IPS DF 6.9 (cell line): ENCODE results near the gene NEDD4L.

ENCODE experiments used
- DNase-seq: peaks from one replicate; pipeline ENCODE4 v3.0.0-alpha.2; 2013; ENCODE audit warnings: low read depth, low spot score
- H3K27ac ChIP-seq: one replicate; pipeline ENCODE4 v1.5.1; 2013; ENCODE audit warnings: low read length, control low read depth
- H3K27me3 ChIP-seq: 2 replicates; pipeline ENCODE4 v1.6.1; 2013; ENCODE audit warnings: mild to moderate bottlenecking, low read length; ENCODE audit not compliant: control insufficient read depth, insufficient read depth
- H3K36me3 ChIP-seq: 2 replicates; pipeline ENCODE4 v1.6.1; 2013; ENCODE audit warnings: low read length; ENCODE audit not compliant: control insufficient read depth, insufficient read depth
- H3K4me1 ChIP-seq: 2 replicates; pipeline ENCODE4 v1.6.1; 2013; ENCODE audit warnings: low read length; ENCODE audit not compliant: control insufficient read depth, insufficient read depth
- H3K4me3 ChIP-seq: 2 replicates; pipeline ENCODE4 v1.5.1; 2013; ENCODE audit warnings: mild to moderate bottlenecking, low read length
- H3K9me3 ChIP-seq: 2 replicates; pipeline ENCODE4 v1.6.1; 2013; ENCODE audit warnings: low read length, inconsistent platforms; ENCODE audit not compliant: control insufficient read depth, insufficient read depth
- WGBS: extraction: QIAGEN DNeasy Blood & Tissue Kit; methylation state at CpG from one replicate; pipeline ENCODE4 v1.1.7; 2013; ENCODE audit warnings: mixed read lengths, missing lambda C conversion rate; ENCODE audit not compliant: insufficient read length, insufficient coverage; 5-methylcytosine and 5-hydroxymethylcytosine counted together

NEDD4L gene

DNA sequence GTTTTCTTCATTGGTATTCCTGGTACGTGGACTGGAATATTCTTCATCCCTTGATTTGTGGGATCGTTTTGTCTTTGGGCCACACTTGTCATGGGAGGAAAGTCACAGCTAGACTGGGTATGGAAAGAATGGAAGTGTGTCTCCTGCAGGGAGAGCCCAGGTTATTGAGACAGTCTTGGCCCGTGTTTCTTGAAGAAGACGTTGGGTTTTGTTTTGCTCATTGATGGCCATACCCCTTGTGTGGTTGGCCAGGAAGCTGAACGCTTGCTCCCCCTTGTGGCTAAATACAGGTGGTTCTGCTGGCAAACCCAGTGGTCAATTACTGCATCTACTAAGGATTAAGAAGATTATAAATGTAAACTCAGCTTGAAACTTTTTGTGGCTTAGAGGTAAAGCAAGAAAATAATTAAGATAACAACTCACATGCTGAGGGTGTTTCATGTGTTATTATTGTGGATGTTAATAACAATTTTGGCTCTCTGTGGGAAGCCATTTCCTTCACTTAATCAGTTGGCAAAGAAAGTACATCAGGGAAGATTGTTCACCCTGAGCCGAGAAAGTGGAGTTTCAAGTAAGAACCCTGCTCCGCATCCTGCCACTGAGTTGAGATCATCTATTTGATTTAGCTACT is 91.8 kb downstream of the NEDD4L start:
- no peaks in the 10 kb centered on the region for H3K36me3 ChIP-seq
- H3K27ac ChIP-seq, result no peak overlapping the region
- H3K4me3 ChIP-seq, result no peak overlapping the region
- WGBS, result no CpG with 5 or more reads among the region's 7 CpGs
- no peaks in the 10 kb centered on the region for H3K9me3 ChIP-seq
- no peaks in the 10 kb centered on the region for H3K27me3 ChIP-seq
- peak; percentile 58 for DNase-seq
- peaks cover 7% of the 10 kb centered on the region for H3K4me1 ChIP-seq

DNA sequence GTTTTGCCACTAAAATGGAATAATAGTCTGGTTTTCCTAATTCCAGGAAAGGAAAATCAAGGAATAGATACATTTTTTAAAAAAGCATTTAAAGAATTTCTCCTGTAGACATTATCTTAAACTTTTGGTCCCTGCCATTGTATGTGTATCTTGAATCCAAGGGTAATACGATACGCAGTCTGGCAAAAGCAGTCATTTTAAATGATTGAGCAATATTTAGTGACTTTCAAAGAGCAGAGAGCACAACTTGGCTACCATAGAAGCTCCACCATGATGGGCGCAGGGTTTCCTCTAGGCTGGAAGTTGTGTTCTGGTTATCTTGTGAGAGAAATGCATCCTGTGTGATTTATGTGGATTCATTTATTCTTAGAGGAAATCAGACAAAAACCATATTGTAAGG is 92.9 kb downstream of the NEDD4L start:
- peaks cover 7% of the 10 kb centered on the region for H3K4me1 ChIP-seq
- no peak for DNase-seq
- no peaks in the 10 kb centered on the region for H3K9me3 ChIP-seq
- H3K27ac ChIP-seq, result no peak overlapping the region
- no CpG with 5 or more reads among the region's 3 CpGs for WGBS
- no peak overlapping the region for H3K4me3 ChIP-seq
- H3K27me3 ChIP-seq, result no peaks in the 10 kb centered on the region
- H3K36me3 ChIP-seq, result no peaks in the 10 kb centered on the region

DNA sequence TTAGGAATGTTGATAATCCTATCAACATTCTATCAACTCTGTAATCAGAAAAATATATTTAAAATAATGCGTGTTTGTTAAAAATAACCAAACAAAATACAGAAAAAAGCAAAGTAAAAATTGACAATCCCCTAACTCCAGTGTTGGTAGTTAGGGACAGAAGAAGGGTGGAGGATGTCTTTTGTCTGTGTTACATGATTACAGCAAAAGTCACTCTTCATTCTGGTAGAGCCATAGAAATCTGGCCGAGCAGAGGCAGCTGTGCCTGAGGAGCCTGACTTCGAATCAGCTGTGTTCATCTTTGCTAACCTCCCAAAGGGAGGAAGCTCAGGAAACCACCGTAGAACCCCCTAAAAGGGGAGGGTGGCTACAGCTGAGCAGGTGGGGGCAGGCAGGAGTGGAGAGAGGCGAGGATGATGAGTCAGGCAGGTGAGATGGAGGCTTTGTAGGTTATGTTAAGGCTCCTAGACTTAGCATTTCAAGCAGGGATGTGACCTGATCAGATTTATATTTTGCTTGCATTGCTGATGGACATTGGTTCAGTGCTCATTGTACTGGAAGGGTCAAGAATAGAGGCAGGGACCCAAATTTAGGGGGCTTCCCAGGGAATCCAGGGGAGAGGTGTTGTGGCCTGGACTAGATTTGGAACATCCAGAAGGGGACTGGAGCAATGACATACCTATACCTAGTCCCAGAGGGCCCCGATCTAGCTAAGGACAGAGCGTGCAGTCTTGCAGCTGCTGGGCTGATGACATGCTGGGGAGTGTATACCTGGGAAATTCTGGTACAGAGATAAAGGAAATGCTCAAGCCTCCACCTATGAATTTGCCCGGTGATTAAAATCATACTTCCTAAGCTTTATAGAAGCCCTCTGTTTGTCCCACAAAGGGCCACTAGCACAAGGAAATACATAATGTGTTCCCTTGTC is 95.7 kb downstream of the NEDD4L start:
- Histone ChIP-seq H3K36me3 (no peaks in the 10 kb centered on the region), H3K4me1 (peaks cover 7% of the 10 kb centered on the region), H3K27ac (no peak overlapping the region), H3K27me3 (no peaks in the 10 kb centered on the region), H3K4me3 (no peak overlapping the region), H3K9me3 (no peaks in the 10 kb centered on the region)
- no CpG with 5 or more reads among the region's 8 CpGs for WGBS
- no peak for DNase-seq

DNA sequence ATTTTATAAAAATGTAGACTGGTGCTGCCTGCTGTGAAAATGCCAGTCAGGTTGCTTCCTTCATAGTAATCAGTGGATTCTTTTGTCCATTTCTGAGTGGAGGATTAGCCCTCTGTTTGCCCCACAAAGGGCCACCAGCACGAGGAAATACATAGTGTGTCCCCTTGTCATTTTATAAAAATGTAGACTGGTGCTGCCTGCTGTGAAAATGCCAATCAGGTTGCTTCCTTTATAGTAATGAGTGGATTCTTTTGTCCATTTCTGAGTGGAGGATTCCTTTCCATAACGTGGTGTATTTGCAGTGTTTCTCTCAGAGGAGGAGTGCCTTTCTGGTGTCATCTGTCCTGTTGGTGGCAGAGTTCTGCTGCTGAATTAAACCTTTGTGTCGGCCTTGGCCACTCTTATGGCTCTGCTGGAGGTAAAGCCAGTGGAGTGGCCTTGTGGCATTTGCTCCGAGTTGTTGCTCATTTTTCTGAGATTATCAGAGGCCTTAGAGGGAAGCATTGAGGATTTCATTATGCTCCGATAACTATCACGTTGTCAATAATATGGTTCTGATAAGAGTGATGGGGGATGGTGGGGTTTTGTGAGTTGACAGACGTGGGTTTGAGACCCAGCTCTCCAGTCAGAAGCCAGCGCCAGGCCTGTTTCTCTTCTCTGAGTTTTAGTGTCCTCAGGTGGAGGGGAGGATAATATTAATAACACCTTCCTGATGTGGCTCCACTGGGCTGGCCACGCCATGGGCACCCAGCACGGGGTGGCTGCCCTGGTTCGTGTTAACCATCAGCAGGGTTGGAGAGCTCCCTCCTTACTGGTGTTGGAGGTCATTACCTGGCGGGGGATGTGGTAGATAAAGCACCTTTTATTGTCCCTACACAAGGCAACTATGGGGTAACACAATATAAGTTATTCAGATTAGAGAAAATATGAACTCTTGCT is 96.6 kb downstream of the NEDD4L start:
- no peak overlapping the region for H3K27ac ChIP-seq
- H3K4me3 ChIP-seq, result no peak overlapping the region
- peaks cover 6% of the 10 kb centered on the region for H3K4me1 ChIP-seq
- WGBS, result no CpG with 5 or more reads among the region's 12 CpGs
- DNase-seq, result no peak
- H3K36me3 ChIP-seq, result no peaks in the 10 kb centered on the region
- H3K27me3 ChIP-seq, result no peaks in the 10 kb centered on the region
- no peaks in the 10 kb centered on the region for H3K9me3 ChIP-seq

DNA sequence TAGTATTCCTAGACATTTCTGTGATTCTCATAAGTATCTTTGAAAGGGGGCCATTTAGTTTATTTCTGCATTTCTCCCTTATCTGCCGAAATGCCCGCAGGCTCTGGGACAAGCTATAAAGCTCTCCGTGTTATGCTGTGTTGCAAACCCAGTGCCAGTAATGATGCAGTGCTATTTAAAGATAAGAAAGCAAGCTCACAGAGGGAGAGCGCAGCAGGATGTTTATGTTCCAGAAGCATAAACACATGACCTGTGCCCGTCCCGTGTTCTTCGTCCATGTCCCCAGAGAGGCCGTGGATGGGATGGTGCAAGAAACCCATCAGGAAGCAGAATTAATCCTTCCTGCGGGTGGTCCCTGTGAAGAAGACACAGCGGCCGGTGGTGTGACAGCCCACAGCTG is 99.4 kb downstream of the NEDD4L start:
- Histone ChIP-seq H3K9me3 (no peaks in the 10 kb centered on the region), H3K4me1 (peaks cover 6% of the 10 kb centered on the region), H3K27me3 (no peaks in the 10 kb centered on the region), H3K4me3 (no peak overlapping the region), H3K27ac (no peak overlapping the region), H3K36me3 (no peaks in the 10 kb centered on the region)
- WGBS, result no CpG with 5 or more reads among the region's 11 CpGs
- no peak for DNase-seq

DNA sequence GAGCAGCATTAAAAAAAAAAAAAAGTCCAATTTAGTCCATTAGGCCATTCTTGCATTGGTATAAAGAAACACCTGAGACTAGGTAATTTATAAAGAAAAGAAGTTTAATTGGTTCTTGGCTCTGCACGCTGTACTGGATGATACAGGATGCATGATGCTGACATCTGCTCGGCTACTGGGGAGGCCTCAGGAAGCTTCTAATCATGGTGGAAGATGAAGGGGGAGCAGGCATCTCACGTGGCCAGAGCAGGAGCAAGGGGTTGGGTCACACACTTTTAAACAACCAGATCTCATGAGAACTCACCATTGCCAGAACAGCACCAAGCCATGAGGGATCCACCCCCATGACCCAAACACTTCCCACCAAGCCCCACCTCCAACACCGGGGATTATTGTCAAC is 100.1 kb downstream of the NEDD4L start:
- Histone ChIP-seq H3K36me3 (no peaks in the 10 kb centered on the region), H3K27me3 (no peaks in the 10 kb centered on the region), H3K27ac (no peak overlapping the region), H3K9me3 (no peaks in the 10 kb centered on the region), H3K4me3 (no peak overlapping the region), H3K4me1 (peaks cover 4% of the 10 kb centered on the region; the same call in 1 of the 2 replicates)
- WGBS, result no CpG with 5 or more reads among the region's 4 CpGs
- no peak for DNase-seq

DNA sequence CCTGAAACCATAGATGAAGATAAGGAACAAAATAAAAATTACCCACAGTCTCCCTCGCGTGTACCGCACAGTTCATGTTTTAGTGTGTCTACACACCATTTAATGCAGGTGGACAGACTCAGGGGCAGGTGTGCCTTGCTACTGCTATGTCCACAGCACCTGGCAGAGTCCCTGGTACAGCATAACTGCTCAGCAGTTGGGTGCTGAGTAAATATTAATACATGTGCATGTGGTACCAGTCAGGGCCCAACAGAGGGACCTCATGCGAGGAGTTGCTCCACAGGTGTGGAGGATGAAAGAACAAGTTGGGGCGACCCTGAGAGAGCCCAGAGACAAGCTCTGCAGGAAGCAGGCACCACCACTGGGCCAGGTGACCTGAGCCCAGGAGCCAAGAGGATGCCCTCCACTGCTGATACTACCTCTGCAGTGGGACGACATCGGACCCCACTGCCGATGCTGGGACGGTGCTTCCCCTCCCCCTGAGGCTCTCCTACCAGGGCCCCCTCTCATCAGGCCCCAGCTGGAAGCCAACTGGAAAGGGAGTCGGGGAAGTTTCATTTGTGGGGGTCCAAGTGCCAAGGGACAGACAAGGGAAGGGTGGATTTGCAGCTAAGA is 100.8 kb downstream of the NEDD4L start:
- no CpG with 5 or more reads among the region's 10 CpGs for WGBS
- no peak overlapping the region for H3K27ac ChIP-seq
- DNase-seq, result no peak
- no peak overlapping the region for H3K4me3 ChIP-seq
- H3K27me3 ChIP-seq, result no peaks in the 10 kb centered on the region
- H3K4me1 ChIP-seq, result peaks cover 4% of the 10 kb centered on the region; the same call in 1 of the 2 replicates
- H3K36me3 ChIP-seq, result no peaks in the 10 kb centered on the region
- H3K9me3 ChIP-seq, result no peaks in the 10 kb centered on the region

DNA sequence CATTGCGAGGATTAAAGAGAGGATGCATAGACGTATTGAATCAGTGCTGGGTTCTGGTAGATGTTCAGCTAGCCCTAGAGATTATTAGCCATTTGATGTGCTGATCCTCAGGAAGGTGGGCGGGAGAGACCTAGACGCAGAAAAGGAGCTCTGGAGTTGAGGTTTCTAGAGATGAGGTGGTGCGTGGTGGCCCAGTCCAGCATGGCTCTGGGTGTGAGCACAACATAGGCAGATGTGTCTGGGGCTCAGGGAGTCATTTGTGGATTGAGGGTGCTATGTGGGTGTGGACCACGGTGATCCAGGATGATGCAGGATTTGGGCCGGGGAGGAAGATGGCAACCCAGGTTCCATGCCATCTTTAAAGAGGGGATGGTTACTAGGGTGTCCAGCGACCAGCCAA is 102.1 kb downstream of the NEDD4L start:
- Histone ChIP-seq H3K36me3 (no peaks in the 10 kb centered on the region), H3K27me3 (no peaks in the 10 kb centered on the region), H3K4me3 (no peak overlapping the region), H3K27ac (no peak overlapping the region), H3K4me1 (0 out of 2 replicates have a peak, but pooled peaks cover 2% of the 10 kb centered on the region), H3K9me3 (no peaks in the 10 kb centered on the region)
- no CpG with 5 or more reads among the region's 8 CpGs for WGBS
- no peak for DNase-seq

DNA sequence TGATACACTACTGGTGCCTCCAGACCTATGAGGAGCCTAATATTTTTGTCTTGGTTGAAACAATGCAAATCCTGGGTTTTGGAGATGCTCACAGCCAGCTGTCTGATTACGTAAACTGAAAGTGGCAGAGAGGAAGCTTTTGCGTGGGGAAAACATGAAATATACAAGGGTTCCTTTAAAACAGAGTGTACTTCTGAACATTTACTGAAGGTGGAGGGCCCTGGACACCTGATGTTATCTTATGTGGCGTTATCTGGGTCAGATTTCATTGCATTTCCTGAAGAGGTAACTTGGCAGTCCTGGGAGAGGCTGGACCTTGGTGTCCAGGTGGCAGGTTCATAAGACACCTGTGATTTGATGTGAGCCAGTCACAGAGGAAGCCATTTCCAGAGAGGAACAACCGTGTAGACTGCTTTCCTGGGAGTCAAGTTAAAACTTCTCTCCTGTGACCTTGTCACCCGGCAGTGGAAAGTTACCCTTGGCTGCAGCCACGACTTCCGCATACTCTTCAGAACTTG is 105.0 kb downstream of the NEDD4L start:
- Histone ChIP-seq H3K27ac (no peak overlapping the region), H3K36me3 (no peaks in the 10 kb centered on the region), H3K27me3 (no peaks in the 10 kb centered on the region), H3K4me1 (0 out of 2 replicates have a peak, but pooled peaks cover 2% of the 10 kb centered on the region), H3K4me3 (no peak overlapping the region), H3K9me3 (no peaks in the 10 kb centered on the region)
- no CpG with 5 or more reads among the region's 7 CpGs for WGBS
- no peak for DNase-seq
